Activated CD8-positive, alpha-beta memory T cell treated with anti-CD3 and anti-CD28 coated beads, Interleukin-2, amount 50 U/mL, for 1 hour (primary cell): ENCODE measurements around the gene ROBO1.
"Not testable (repeated sequence)": the region's sequence is repeated elsewhere in the genome, so short reads cannot be mapped to it uniquely, and the experiment has no call there.

ENCODE experiments used
- DNase-seq: peaks from one replicate; pipeline ENCODE4 v3.0.0-alpha.2; 2020; ENCODE audit errors: extremely low read depth

The ROBO1 gene

GRCh38 chr3:79245284-79246138 lies 522.3 kb downstream of the ROBO1 start:
- no peak for DNase-seq

DNA sequence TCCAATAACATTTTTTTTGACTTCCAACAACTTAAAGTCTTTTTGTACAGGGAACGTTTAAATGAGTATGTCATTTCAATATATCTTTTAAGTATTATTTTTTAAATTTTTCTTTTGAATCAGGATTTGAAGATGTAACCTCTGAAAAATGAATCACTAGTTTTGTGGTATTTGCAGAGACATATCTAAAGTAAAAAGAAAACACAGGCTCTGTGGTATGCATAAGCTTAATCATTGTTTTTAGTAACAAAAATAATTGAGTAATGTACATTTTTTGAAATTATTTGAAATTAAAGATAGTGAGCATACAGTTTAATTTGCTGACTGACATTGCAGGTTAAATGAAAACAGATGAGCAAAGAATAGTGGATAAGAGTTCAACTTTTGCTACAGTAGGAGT lies 531.3 kb downstream of the ROBO1 start:
- DNase-seq, result no peak

- DNase-seq, result no peak
Observed at GRCh38 chr3:79233431-79234060, 534.3 kb downstream of the ROBO1 start.

DNA sequence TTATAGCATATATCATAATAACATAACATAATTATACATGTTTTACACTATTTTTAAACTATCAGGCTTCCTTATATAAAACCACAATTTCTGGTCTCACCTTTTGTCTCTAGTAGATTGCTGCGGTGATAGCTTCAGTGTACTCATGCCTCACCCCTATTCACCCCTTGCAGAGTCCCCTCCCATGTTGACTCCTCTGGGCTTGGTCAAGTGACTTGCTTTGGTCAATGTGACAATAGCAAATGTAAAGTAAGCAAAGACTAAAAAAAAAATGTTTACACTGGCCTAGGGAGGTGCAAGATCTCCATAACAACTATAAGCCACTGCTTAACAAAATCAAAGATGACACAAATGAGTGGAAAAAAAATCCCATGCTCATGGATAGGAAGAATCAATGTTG lies 537.5 kb downstream of the ROBO1 start:
- no peak for DNase-seq

GRCh38 chr3:79217096-79217495 lies 550.7 kb downstream of the ROBO1 start:
- DNase-seq, result no peak

DNA sequence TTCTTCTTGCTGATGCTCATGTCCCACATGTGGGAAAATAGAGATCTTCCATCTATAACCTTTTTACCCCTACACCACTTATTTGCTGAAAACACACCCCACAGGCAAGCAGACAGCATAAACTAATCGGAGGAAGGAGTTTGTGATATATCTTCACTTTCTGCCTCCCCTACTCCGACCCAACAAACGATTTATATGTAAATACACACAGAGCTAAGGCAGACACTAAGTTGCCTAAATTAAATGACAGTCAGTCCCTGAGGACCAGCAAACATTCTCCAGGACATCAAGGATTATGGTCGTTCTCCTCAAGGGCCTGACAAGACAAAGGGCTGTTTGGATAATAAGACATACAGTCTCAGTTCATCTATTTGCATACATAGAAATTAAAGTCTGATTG lies 552.5 kb downstream of the ROBO1 start:
- DNase-seq, result no peak

- DNase-seq, result no peak
Observed at GRCh38 chr3:79211586-79212359, 556.0 kb downstream of the ROBO1 start.

- no peak for DNase-seq
Observed at GRCh38 chr3:79204351-79204750, 563.4 kb downstream of the ROBO1 start.

GRCh38 chr3:79203144-79203519 lies 564.7 kb downstream of the ROBO1 start:
- DNase-seq, result no peak

- DNase-seq, result no peak
Observed at GRCh38 chr3:79202471-79203143, 565.2 kb downstream of the ROBO1 start.

DNA sequence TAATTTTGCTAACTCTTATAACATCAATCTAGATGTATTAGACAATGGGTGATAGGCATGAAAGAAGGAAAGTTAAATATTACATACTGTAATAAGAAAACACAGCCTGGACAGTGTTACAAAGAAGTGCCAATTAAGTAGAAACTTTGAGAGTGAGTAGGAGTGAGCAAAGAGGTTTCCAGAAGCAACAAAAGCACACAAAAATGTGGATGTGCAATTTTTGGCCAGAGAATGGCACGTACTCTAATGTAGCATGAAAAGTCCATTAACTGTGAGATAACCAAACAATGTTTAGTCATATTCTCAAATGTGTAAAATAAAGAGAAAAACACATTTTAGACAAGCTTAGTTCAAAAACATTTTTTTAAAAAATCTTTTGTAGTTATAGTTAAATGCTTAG lies 567.3 kb downstream of the ROBO1 start:
- DNase-seq, result no peak

GRCh38 chr3:79199966-79200365 lies 567.8 kb downstream of the ROBO1 start:
- no peak for DNase-seq

- no peak for DNase-seq
Observed at GRCh38 chr3:79187426-79187825, 580.4 kb downstream of the ROBO1 start.

GRCh38 chr3:79184251-79184650 lies 583.5 kb downstream of the ROBO1 start:
- no peak for DNase-seq

GRCh38 chr3:79183496-79183895 lies 584.3 kb downstream of the ROBO1 start:
- DNase-seq, result no peak

GRCh38 chr3:79178471-79179180 lies 589.2 kb downstream of the ROBO1 start:
- DNase-seq, result no peak

- no peak for DNase-seq
Observed at GRCh38 chr3:79175870-79176269, 591.9 kb downstream of the ROBO1 start.

DNA sequence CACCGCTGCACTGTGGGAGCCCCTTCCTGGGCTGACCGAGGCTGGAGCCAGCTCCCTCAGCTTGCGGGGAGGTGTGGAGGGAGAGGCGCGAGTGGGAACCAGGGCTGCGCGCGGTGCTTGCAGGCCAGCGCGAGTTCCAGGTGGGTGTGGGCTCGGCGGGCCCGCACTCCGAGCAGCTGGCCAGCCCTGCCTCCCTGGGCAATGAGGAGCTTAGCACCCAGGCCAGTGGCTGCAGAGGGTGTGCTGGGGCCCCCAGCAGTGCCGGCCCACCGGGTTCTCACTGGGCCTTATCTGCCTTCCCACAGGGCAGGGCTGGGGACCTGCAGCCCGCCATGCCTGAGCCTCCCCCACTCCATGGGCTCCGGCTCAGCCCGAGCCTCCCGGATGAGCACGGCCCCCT lies 594.5 kb downstream of the ROBO1 start:
- not testable (repeated sequence) for DNase-seq

- DNase-seq, result no peak
Observed at GRCh38 chr3:79172241-79172640, 595.6 kb downstream of the ROBO1 start.

DNA sequence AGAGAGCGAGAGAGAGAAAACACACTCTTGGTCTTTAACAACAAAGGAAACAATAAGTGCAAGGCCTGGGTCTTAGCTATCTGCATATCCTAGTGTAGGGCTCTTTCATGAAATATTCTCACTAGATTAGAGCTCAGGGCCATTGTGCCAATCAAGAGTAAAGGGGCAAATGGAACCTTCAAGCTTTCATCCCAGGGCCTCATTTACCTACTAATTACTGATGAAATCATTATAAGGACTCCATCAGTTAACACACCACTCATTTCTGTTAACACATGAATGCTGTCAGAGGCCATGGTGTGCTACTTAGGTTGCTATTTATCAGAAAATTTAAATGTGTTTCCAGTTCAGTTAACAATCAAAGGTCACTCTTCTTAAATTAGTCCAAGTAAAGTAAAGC lies 597.8 kb downstream of the ROBO1 start:
- DNase-seq, result no peak

GRCh38 chr3:79167651-79168416 lies 600.0 kb downstream of the ROBO1 start:
- DNase-seq, result no peak
